SJSA1 (cell line): Measurements from ENCODE around the gene ZBTB22. TPM values are rescaled to one million over a fixed set of nuclear protein-coding genes. Genes with fewer than 3 reads are reported as not detected.
A peak's percentile ranks its signal among the peaks of the same experiment; 100 is the strongest.
"Not testable (repeated sequence)": the region's sequence is repeated elsewhere in the genome, so short reads cannot be mapped to it uniquely, and the experiment has no call there.

Experiments
- DNase-seq, 2 experiments: peaks; one replicate each; pipeline ENCODE4 v3.0.0-alpha.2; 2015 to 2020; ENCODE audit warnings: low spot score in 2 of 2, low read depth in 1 of 2
- H3K27ac ChIP-seq: fragments of 250-450 bp; sonication (Bioruptor Pico); 2 replicates; pipeline ENCODE4 v1.5.1; 2020; ENCODE audit warnings: mild to moderate bottlenecking, moderate library complexity
- H3K27me3 ChIP-seq: fragments of 250-450 bp; sonication (Bioruptor Pico); replicated peaks from 2 replicates; pipeline ENCODE4 v1.5.1; 2020; ENCODE audit warnings: mild to moderate bottlenecking, moderate library complexity
- H3K36me3 ChIP-seq: fragments of 250-450 bp; sonication (Bioruptor Pico); 2 replicates; pipeline ENCODE4 v1.5.1; 2020; ENCODE audit warnings: mild to moderate bottlenecking
- H3K4me1 ChIP-seq: fragments of 250-450 bp; sonication (Bioruptor Pico); replicated peaks from 2 replicates; pipeline ENCODE4 v1.6.1; 2021; ENCODE audit warnings: mild to moderate bottlenecking
- H3K4me3 ChIP-seq: fragments of 250-450 bp; sonication (Bioruptor Pico); 2 replicates; pipeline ENCODE4 v1.5.1; 2020; ENCODE audit warnings: mild to moderate bottlenecking
- H3K9me3 ChIP-seq: fragments of 250-450 bp; sonication (Bioruptor Pico); replicated peaks from 2 replicates; pipeline ENCODE4 v1.5.1; 2020; ENCODE audit warnings: mild to moderate bottlenecking
- total RNA-seq: library from RNA; depleted of rRNA; stranded (reverse); fragments of >200 nt; shearing (Covaris generic); gene quantifications from 2 replicates; pipeline ENCODE4 v1.2.3, GENCODE V29; 2014

ZBTB22 gene
- total RNA-seq, 1 experiment from 2014 or later = 10.1 TPM

- H3K27me3 ChIP-seq = no peaks in the 10 kb centered on the region
- H3K4me1 ChIP-seq = peaks cover 17% of the 10 kb centered on the region
- peak within 1 kb of the TSS; percentile 17; the same call in 1 of the 2 replicates for H3K27ac ChIP-seq
- no peaks in the 10 kb centered on the region for H3K9me3 ChIP-seq
- H3K4me3 ChIP-seq = peak within 1 kb of the TSS; percentile 54
- H3K36me3 ChIP-seq = peaks cover 70% of the 10 kb centered on the region
- peak; percentile 79 to 97 for DNase-seq
Measured at GRCh38 chr6:33288921-33289783, 28.4 kb downstream of the ZBTB22 start, which contains the start of the genes PFDN6 and WDR46. PFDN6 (plus strand) TSS chr6:33289601; CDS start chr6:33289857, 256 bp downstream. WDR46 (minus strand) TSS chr6:33289239; CDS start chr6:33289170, 69 bp downstream.

DNA sequence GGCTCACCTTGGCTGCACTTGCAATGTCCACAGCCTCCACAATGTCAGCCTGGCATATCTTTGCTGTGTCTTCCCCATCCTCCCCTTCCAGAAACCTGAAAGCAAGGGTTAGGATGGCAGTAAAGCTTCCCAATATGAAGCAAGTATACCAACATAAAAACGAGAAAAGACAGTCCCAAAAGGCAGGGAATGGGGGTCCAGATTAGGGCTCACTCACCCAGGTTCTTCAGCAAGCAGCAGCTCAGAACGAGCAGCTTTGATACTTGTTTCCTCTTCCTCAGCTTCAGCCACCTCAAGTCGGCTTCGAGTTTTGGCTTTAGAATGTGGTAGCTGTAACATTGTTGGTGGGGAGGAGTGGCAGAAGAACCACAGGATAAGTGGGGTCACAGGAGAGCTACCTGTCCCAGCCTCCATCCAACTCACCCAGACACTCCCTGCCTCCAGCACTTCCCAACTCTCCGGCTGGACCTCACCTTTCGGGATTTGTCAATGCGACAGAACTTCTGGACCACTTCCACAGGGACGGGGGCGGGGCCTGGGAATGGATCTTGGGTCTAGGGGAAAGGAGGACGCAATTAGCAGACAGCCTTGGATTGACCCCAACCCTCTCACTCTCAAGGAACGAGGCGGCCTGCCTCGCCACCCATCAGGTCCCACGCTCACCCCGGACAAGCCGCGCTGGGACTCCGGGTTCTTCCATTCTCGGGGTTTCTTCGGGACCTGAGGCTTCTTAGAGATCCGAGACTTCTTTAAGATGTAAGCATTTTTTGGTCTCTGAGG lies 29.2 kb downstream of the ZBTB22 start:
- Histone ChIP-seq H3K9me3 (no peaks in the 10 kb centered on the region), H3K36me3 (peaks cover 76% of the 10 kb centered on the region), H3K27ac (0 out of 2 replicates have a peak overlapping the region, but pooled peaks have one; percentile 17), H3K4me1 (peaks cover 17% of the 10 kb centered on the region), H3K27me3 (no peaks in the 10 kb centered on the region), H3K4me3 (peak overlapping the region; percentile 54)
- no peak for DNase-seq

DNA sequence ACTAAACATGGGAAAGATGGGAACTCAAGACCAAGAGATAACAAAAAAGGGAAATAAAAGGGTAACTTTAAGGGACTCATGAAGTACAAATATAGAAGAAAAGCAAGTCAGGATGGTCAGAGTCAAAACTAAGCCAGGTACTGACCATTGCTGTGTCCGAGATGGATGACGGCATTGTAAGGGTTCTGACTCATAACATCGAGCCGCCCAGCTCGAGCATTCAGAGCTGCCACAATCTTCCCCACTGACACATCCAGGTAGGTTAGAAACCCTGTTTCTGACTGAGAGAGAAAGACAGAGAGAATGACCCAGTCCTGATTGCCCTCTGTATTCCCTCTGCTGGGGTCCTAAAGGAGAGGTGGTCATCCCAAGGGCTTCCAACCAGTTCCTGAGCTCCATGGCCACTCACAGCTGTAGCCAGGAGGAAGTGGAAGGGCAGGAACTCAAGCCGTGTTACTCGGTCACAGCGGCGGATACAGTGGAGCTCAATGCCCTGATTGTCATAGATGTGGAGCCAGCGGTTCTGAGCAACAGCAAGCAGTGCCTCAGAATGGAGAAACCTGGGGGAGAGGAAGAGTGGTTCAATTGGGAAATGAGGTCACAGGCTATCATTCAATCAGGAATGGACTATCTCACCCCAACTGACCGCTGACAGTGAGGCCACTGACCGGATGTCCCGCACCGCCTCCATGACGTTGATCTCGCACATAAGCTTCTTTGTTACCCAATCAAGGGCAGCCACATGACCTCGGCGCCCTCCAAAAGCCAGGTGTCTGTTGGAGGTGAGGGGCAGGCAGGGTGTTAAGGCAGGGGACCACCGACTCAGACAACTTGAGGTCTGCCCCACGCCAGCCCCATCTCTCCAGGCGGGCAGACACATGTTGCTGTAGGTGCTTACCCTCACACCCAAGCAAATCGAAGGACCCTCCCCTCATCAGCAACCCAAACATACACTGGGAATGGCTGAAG lies 30.3 kb downstream of the ZBTB22 start:
- Histone ChIP-seq H3K9me3 (no peaks in the 10 kb centered on the region), H3K36me3 (peaks cover 77% of the 10 kb centered on the region), H3K4me3 (no peak overlapping the region)

DNA sequence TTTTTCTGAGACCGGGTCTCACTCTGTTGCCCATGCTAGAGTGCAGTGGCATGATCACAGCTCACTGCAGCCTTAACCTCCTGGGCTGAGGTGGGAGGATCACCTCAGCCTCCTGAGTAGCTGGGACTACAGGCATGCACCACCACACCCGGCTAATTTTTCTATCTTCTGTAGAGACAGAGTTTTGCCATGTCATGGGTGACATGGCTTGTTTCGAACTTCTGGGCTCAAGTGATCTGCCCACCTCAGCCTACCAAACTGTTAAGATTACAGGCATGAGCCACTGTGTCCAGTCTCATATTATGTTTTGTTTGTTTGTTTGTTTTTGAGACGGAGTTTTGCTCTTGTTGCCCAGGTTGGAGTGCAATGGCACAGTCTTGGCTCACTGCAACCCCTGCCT lies 32.3 kb downstream of the ZBTB22 start:
- not testable (repeated sequence) for H3K9me3 ChIP-seq, H3K27me3 ChIP-seq, H3K4me3 ChIP-seq, DNase-seq, H3K27ac ChIP-seq
- H3K36me3 ChIP-seq = peaks cover 80% of the 10 kb centered on the region
- H3K4me1 ChIP-seq = peaks cover 13% of the 10 kb centered on the region

More for the DNA sequence above, 30.3 kb downstream of the ZBTB22 start:
- DNase-seq = no peak
- Histone ChIP-seq H3K4me1 (peaks cover 17% of the 10 kb centered on the region), H3K27me3 (no peaks in the 10 kb centered on the region), H3K27ac (no peak overlapping the region)

DNA sequence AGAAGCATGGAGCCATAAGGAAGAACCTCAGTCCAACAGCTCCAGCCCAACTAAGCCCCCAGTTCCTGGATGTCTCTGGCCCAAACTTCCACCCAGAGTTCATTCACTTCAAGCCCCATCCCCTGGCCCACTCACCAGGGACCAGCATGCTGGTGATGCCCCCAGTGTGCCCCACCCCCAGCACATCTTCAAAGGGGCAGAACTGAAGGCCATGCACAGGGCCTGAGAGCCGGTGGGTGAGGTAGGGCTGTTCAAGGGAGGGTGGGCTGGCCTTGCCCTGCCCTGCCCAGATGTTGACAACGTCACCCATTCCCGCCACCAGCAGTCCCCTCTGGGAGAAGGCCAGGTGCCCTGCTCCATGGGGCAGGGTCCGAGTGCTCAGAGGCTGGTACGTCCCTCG lies 37.0 kb downstream of the ZBTB22 start:
- Histone ChIP-seq H3K27ac (no peak overlapping the region), H3K4me3 (no peak overlapping the region), H3K36me3 (peaks cover 97% of the 10 kb centered on the region), H3K27me3 (no peaks in the 10 kb centered on the region), H3K9me3 (no peaks in the 10 kb centered on the region), H3K4me1 (no peaks in the 10 kb centered on the region)
- no peak for DNase-seq

DNA sequence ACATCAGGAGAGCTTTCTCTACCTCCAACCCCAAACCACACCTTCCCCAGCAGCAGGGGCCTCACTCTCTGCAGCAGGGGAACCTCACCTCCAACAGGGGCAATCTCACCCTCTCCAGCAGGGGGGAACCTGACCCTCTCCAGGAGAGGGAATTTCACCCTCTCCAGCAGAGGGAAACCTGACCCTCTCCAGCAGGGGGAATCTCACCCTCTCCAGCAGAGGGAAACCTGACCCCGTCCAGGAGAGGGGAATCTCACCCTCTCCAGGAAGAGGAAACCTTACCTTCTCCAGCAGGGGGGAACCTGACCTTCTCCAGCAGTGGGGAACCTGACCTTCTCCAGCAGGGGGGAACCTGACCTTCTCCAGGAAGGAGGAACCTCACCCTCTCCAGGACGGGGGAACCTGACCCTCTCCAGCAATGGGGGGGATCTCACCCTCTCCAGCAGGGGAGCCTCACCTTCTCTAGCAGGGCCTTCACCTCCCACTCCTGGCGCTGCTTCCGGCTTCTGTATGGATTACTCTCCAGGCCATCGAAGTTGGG lies 37.5 kb downstream of the ZBTB22 start:
- H3K4me3 ChIP-seq = no peak overlapping the region
- peak; percentile 44 to 63 for DNase-seq
- no peaks in the 10 kb centered on the region for H3K4me1 ChIP-seq
- H3K36me3 ChIP-seq = peaks cover 97% of the 10 kb centered on the region
- no peak overlapping the region for H3K27ac ChIP-seq
- no peaks in the 10 kb centered on the region for H3K9me3 ChIP-seq
- H3K27me3 ChIP-seq = no peaks in the 10 kb centered on the region

- H3K4me1 ChIP-seq = peaks cover 2% of the 10 kb centered on the region
- H3K27me3 ChIP-seq = no peaks in the 10 kb centered on the region
- H3K27ac ChIP-seq = no peak overlapping the region
- DNase-seq = no peak
- no peak overlapping the region for H3K4me3 ChIP-seq
- no peaks in the 10 kb centered on the region for H3K9me3 ChIP-seq
- H3K36me3 ChIP-seq = peaks cover 97% of the 10 kb centered on the region
Measured at GRCh38 chr6:33279257-33279695, 38.3 kb downstream of the ZBTB22 start.

GRCh38 chr6:33278810-33279209 lies 38.7 kb downstream of the ZBTB22 start:
- DNase-seq = no peak
- peaks cover 7% of the 10 kb centered on the region for H3K4me1 ChIP-seq
- peaks cover 99% of the 10 kb centered on the region for H3K36me3 ChIP-seq
- no peak overlapping the region for H3K4me3 ChIP-seq
- H3K27ac ChIP-seq = no peak overlapping the region
- H3K9me3 ChIP-seq = no peaks in the 10 kb centered on the region
- no peaks in the 10 kb centered on the region for H3K27me3 ChIP-seq

DNA sequence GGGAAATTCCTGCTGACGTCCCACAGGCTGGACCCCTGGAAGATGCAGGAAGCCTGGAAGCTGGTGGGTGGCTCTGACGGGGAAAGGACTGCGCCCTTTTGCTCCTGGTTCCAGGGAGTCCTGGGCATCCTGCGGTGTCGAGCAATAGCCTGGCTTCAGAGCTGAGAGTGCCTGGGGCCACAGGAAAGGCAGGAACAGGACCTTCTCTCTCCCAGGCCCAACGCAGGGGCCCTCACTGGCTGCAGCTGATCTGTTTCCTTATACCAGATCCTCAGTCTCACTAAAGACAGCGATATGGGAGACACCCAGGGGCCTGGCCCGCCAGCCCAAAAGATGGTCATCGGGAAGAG lies 39.2 kb downstream of the ZBTB22 start:
- H3K36me3 ChIP-seq = peaks cover 99% of the 10 kb centered on the region
- no peak for DNase-seq
- peaks cover 11% of the 10 kb centered on the region for H3K4me1 ChIP-seq
- H3K4me3 ChIP-seq = no peak overlapping the region
- no peak overlapping the region for H3K27ac ChIP-seq
- no peaks in the 10 kb centered on the region for H3K9me3 ChIP-seq
- no peaks in the 10 kb centered on the region for H3K27me3 ChIP-seq

GRCh38 chr6:33277663-33278391 lies 39.7 kb downstream of the ZBTB22 start:
- Histone ChIP-seq H3K36me3 (peaks cover 99% of the 10 kb centered on the region), H3K9me3 (no peaks in the 10 kb centered on the region), H3K4me3 (no peak overlapping the region), H3K4me1 (peaks cover 17% of the 10 kb centered on the region), H3K27me3 (no peaks in the 10 kb centered on the region), H3K27ac (no peak overlapping the region)
- no peak for DNase-seq

DNA sequence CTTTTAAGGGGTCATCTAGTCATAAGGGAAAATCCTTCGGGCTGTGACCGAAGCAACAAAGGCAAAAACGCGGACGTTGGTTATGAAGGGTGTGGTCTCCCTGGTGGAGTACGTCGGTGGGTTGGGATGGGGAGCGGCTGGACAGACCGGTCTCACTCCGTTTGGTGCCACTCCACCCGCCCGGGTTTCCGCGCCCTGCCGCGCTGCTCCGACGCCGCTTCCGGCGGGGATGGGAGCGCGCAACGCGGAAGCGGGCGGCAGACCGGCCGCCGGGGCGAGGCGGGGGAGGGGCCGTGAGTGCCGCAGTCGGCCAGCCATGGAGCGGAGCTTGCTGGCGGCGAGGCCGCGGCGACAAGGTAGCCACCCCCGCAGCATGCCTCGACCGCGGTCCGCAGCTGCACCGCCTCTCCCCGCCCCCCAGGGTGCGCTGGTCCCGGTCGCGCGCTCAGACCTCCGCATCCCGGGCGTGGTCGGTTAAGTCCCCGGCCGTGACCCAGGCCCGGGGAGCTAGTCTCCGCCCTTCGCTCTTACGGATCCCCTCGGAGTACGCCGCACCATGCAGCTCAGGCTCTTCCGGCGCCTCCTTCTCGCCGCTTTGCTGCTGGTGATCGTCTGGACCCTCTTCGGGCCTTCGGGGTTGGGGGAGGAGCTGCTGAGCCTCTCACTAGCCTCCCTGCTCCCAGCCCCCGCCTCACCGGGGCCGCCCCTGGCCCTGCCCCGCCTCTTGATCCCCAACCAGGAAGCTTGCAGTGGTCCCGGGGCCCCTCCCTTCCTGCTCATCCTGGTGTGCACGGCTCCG lies 40.5 kb downstream of the ZBTB22 start, which contains the start of gene B3GALT4:
TSS of gene B3GALT4 (plus strand) at position 260 of the 799 bp plus-strand sequence. CDS start at position 557, 297 bp downstream.
- Histone ChIP-seq H3K4me3 (no peak within 1 kb of the TSS), H3K36me3 (peaks cover 99% of the 10 kb centered on the region), H3K9me3 (no peaks in the 10 kb centered on the region), H3K27me3 (no peaks in the 10 kb centered on the region), H3K4me1 (peaks cover 20% of the 10 kb centered on the region), H3K27ac (no peak within 1 kb of the TSS)
- no peak for DNase-seq

- H3K4me3 ChIP-seq = no peak overlapping the region
- no peak for DNase-seq
- no peaks in the 10 kb centered on the region for H3K9me3 ChIP-seq
- H3K4me1 ChIP-seq = peaks cover 20% of the 10 kb centered on the region
- H3K27me3 ChIP-seq = no peaks in the 10 kb centered on the region
- H3K27ac ChIP-seq = no peak overlapping the region
- H3K36me3 ChIP-seq = peaks cover 94% of the 10 kb centered on the region
Measured at GRCh38 chr6:33276581-33276863, 41.0 kb downstream of the ZBTB22 start.
